GM12865 (cell line): ENCODE results near the gene PLXNA2.

Source experiments
- DNase-seq: peaks from one replicate; pipeline ENCODE4 v3.0.0; 2010; ENCODE audit warnings: low read depth
- H3K4me3 ChIP-seq: 2 replicates; pipeline ENCODE4 v1.5.1; 2011; ENCODE audit warnings: mild to moderate bottlenecking, low read depth, low read length, control low read depth
- CTCF ChIP-seq: IDR thresholded peaks from 2 replicates; pipeline ENCODE4 v1.5.1; 2011; ENCODE audit warnings: low read length, control low read depth, low read depth, inconsistent platforms; ENCODE audit not compliant: insufficient read depth; ENCODE audit errors: missing control alignments

The PLXNA2 gene

GRCh38 chr1:208058756-208059155, 185.4 kb downstream of the PLXNA2 start:
- DNase-seq: no peak
- no peak overlapping the region for H3K4me3 ChIP-seq
- TF ChIP-seq CTCF: no peak

GRCh38 chr1:208058267-208058666, 185.9 kb downstream of the PLXNA2 start:
- TF ChIP-seq CTCF: no peak
- DNase-seq: no peak
- H3K4me3 ChIP-seq: no peak overlapping the region

GRCh38 chr1:208057056-208057455, 187.1 kb downstream of the PLXNA2 start:
- no peak for TF ChIP-seq CTCF
- no peak overlapping the region for H3K4me3 ChIP-seq
- DNase-seq: no peak

- no peak for TF ChIP-seq CTCF
Observed at GRCh38 chr1:208055535-208055934, 188.6 kb downstream of the PLXNA2 start.

GRCh38 chr1:208054911-208055379, 189.2 kb downstream of the PLXNA2 start:
- no peak for DNase-seq
- no peak overlapping the region for H3K4me3 ChIP-seq
- no peak for TF ChIP-seq CTCF

More at GRCh38 chr1:208055535-208055934, 188.6 kb downstream of the PLXNA2 start:
- no peak overlapping the region for H3K4me3 ChIP-seq
- no peak for DNase-seq

GRCh38 chr1:208054485-208054884, 189.7 kb downstream of the PLXNA2 start:
- DNase-seq: no peak
- H3K4me3 ChIP-seq: no peak overlapping the region
- no peak for TF ChIP-seq CTCF

GRCh38 chr1:208053661-208054060, 190.5 kb downstream of the PLXNA2 start:
- TF ChIP-seq CTCF: no peak
- DNase-seq: no peak
- no peak overlapping the region for H3K4me3 ChIP-seq
